ENCODE measurements around the gene SPDYA. TPM values are rescaled to one million over a fixed set of nuclear protein-coding genes. Genes with fewer than 3 reads are reported as not detected.
"Not testable (repeated sequence)": the region's sequence is repeated elsewhere in the genome, so short reads cannot be mapped to it uniquely, and the experiment has no call there.

Gene SPDYA
- 3.9 TPM for polyA plus RNA-seq (ENCODE audit: insufficient read length)
- long read RNA-seq, donor 1, partial matches to known transcripts = 6 of 13 reads
- long read RNA-seq, donor 1, other reads (novel, unspliced or antisense) = 7 of 13 reads
- long read RNA-seq, donor 2, partial matches to known transcripts = 0 of 5 reads
- long read RNA-seq, donor 2, other reads (novel, unspliced or antisense) = 5 of 5 reads
- long read RNA-seq, donor 3, partial matches to known transcripts = 11 of 22 reads
- long read RNA-seq, donor 3, other reads (novel, unspliced or antisense) = 11 of 22 reads
- long read RNA-seq, donor 4 = 0 reads
- long read RNA-seq, donor 5, partial matches to known transcripts = 16 of 39 reads
- long read RNA-seq, donor 5, other reads (novel, unspliced or antisense) = 23 of 39 reads
- long read RNA-seq, donor 6 = 0 reads
- long read RNA-seq, donor 7, partial matches to known transcripts = 61 of 80 reads
- long read RNA-seq, donor 7, other reads (novel, unspliced or antisense) = 19 of 80 reads
- long read RNA-seq, donor 8, partial matches to known transcripts = 0 of 13 reads
- long read RNA-seq, donor 8, other reads (novel, unspliced or antisense) = 13 of 13 reads

- DNase-seq = peak; percentile 57
These were observed at the start of gene SPDYA for GRCh38 chr2:28810384-28811285. Gene SPDYA, plus strand, starts transcription at chr2:28810834. Its CDS starts 5,181 bp downstream, at chr2:28816015.

DNA sequence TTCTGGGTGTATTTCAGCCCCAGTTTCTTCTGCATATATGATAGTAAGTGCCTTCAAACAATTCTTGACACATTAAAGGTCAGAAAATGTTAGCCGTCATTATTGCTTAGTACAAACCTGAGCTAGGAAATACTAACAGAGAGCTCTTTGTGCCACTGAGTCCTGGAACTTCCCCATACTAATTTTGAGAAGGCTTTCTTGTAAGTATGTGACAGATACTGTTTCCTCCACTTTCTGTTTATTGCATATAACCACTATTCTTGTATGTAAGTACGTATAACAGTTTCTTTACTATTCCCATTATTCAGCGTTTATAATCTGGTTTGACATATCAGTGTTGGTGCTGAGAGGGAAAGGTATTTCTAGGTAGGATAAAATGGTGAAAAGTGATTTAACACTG, 49.2 kb upstream of the SPDYA start:
- DNase-seq = no peak

- DNase-seq = no peak
These were observed 45.5 kb upstream of the SPDYA start for GRCh38 chr2:28764909-28765711.

DNA sequence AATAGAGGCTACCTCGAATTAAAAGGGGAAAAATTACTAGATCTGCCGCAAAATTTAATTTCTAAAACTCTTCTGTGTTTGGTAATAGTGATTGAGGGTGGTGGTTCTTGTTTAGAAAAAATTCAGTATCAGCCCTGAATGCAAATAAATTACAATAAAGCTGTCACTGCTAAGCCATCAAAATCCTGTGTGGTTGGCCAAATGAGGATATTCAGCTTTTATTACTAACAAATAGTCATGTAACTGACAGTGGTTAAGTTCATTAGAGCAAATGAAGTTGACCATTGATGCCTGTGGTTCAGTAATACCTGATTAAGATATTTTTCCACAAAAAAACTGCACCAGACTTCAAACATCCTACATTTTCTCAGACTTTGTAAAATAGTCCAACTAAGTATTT, 44.6 kb upstream of the SPDYA start:
- no peak for DNase-seq

DNA sequence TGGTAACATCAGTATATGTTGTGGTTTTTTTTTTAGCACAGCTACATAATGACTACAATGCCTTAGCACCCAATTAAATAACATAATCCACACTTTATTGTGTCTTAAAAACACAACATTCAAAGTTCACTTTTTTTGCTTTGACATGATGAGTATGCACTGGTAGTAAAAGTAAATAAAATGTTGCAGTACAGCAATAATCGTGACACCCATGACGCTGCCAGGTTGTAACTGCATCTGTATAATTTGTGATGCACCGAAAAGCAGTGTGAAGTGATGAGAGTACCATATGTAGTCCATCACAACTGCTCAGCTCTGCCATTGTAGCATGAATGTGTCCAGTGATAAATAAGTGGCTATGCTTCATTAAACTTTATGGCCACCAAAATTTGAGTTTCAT, 43.3 kb upstream of the SPDYA start:
- no peak for DNase-seq

DNA sequence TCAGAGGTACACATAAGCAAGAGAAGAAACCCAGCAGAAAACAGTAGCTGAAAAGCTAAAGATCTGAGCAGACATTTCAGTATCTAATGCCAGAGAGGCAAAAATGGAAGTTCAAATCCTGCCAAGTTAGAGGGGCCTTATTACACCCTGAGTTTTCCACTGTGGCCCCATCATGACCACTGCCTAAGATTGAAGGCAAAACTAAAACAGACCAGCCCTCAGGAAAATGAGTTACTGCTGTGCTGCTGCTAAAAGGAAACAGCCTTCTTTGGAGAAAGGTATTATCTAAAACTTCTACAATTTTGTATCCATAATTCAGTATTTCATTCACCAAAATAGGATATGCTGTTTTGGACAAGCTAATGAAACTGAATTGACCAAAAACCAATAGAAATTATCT, 42.2 kb upstream of the SPDYA start:
- DNase-seq = no peak

DNA sequence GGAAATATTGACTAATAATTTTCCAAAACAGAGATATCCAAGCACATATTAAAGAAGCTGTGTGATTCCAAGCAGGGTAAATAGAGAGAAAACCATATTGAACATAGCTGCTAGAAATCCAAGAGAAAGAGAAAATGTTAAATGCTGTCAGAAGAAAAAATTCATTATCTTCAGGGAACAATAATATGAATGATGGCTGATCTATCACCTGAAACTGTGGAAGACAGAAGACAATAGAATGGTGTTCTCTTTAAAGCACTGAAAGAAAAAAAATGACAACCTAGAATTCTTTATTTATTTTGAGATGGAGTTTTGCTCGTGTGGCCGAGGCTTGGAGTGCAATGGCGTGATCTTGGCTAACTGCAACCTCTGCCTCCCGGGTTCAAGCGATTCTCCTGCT, 41.7 kb upstream of the SPDYA start:
- no peak for DNase-seq

GRCh38 chr2:28772351-28772750, 38.3 kb upstream of the SPDYA start:
- DNase-seq = no peak

DNA sequence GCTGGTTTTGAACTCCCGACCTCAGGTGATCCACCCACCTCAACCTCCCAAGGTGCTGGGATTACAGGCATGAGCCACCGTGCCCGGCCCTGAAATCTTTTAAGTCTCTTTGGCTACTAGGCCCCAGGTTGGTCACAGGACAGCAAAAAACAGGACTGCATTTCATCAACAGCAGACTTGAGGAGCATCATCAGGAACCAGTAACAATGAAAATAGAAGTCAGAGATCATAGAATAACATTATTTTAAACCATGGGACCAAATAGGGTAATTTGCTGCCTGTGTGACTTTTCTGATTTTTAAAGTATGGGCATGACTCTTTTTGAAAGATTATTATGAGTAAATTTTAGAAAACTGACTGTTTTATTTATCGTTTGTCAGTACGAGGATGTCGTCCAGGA, 34.2 kb upstream of the SPDYA start:
- no peak for DNase-seq

GRCh38 chr2:28778392-28778791, 32.2 kb upstream of the SPDYA start:
- no peak for DNase-seq

- peak; percentile 8 for DNase-seq
These were observed 31.6 kb upstream of the SPDYA start for GRCh38 chr2:28779001-28779400.

DNA sequence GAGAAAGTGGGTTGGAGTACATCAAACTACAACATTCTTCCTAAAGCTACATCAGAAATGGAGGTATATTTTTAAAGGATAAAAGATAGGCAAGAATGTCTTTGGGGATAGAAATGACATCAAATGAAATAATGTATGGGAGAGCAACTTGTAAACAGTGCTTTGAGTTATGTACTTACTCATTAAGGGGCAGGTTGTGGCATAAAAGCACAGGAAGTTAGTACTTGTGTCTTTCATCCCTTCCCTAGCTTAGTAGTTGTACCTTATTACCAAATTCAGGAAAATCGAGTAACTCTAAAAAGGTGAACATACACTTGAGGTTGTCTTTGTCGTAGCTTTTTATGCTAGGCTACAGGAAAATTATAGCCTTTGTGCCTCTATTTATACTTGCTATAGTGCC, 30.1 kb upstream of the SPDYA start:
- DNase-seq = no peak

GRCh38 chr2:28782423-28782822, 28.2 kb upstream of the SPDYA start:
- no peak for DNase-seq

DNA sequence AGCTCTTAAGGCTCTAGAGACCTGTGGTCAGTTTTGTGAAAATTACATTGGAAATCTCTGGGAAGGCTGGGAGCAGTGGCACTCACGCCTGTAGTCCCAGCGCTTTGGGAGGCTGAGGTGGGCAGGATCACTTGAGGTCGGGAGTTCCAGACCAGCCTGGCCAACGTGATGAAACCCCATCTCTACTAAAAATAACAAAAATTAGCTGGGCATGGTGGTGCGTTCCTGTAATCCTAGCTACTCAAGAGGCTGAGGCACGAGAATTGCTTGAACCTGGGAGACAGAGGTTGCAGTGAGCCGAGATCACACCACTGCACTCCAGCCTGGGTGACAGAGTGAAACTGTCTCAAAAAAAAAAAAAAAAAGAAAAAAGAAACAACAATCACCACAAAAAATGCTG, 26.1 kb upstream of the SPDYA start:
- DNase-seq = not testable (repeated sequence)

DNA sequence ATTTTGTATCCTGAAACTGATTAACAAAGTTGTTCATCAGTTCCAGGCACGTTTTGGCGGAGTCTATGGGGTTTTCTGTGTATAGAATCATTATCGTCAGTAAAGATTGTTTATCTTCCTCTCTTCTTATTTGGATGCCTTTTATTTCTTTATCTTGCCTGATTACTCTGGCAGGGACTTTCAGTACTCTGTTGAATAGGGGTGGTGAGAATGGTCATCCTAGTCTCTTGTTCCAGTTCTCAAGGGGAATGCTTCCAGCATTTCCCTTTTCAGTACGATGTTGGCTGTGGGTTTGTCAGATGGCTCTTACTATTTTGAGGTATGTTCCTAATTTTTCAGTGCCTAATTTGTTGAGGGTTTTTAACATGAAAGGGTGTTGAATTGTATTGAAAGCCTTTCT, 14.0 kb upstream of the SPDYA start:
- no peak for DNase-seq

- no peak for DNase-seq
These were observed 8.9 kb upstream of the SPDYA start for GRCh38 chr2:28801726-28802125.

DNA sequence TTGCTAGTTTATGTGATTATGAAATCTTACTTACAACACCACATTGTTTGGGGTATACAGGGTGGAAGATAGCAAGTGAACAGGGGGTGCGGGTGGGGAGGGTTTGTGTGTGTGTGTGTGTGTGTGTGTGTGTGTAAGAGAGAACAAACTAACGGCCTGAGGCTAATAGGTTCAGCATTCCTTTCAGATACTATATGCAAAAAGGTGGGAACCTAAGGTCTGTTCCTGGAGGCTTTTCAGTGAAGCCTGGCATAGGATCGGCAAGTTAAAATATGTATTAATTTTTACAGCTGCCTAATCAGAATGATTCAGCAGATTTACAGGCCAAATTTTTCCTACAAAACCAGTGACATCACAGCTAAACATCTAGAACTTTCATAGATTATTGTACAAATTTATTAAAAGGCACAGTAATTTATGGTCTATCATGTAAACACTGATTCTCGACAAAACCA, 7.6 kb upstream of the SPDYA start:
- no peak for DNase-seq

DNA sequence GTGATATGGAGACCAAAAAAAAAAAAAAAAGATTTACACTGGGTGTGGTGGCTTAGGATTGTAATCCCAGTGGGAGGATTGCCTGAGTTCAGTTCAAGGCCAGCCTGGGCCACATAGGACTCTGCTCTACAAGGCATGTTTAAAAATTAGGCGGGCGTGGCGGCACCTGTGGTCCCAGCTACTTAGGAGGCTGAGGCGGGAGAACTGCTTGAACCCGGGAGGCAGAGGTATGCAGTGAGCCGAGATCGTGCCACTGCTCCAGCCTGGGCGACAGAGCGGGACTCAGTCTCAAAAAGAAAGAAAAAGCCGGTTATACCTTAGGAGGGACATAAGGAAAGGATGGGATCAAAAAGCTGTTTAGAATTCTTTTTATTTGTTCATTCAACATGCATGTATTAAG, 707 bp upstream of the SPDYA start:
- DNase-seq = no peak

DNA sequence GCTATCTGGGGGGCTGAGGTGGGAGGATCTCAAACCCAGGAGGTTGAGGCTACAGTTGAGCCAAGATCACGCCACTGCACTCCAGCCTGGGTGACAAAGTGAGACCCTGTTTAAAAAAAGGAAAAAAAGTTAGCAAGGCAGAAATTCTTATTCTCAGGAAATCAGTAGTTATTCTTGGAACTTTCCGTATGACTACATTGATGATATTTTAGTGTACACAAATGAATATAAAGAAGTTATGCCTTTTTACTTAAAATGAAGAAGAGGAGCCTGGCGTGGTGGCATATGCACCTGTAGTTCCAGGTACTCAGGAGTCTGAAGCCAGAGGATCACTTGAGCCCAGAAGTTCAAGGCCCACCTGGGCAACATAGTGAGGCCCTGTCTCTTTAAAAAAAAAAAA, 7.4 kb downstream of the SPDYA start:
- DNase-seq = no peak

GRCh38 chr2:28821295-28821958, 10.8 kb downstream of the SPDYA start:
- peak; percentile 63 for DNase-seq

DNA sequence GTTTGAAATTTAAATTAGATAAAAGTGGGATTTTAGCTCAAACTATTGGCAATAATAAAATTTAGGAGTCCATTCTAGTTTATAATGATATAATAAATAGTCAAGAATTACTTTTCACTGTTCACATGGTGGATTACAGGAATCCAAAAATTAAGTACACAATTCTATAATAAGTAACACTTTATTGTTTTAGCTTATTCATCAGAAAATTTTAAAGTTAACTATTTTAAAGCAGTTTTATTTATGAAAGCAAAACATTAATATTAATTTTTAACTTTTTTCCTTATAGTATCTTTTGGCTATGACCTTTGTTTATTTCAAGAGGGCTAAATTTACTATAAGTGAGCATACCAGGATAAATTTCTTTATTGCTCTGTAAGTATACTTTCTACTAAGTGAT, 11.4 kb downstream of the SPDYA start:
- no peak for DNase-seq

Measured in left kidney (tissue), 8 donors.